Left lung (tissue), 10 donors: Measurements from ENCODE around the gene LRP10. TPM values are rescaled to one million over a fixed set of nuclear protein-coding genes. Genes with fewer than 3 reads are reported as not detected.

Experiments used
- ATAC-seq: fragments of 200-7000 bp; cut with Tn5 transposase; one replicate; pipeline ENCODE4 v1.9.1; 2020; ENCODE audit warnings: moderate library complexity
- DNase-seq, 4 donors: peaks; one replicate each; pipeline ENCODE4 v3.0.0-alpha.2; 2013 to 2020
- H3K27ac ChIP-seq, 2 donors: fragments of 200-600 bp; sonication (generic) in 1 of 2; one replicate each; pipeline versions ENCODE4 v1.5.0 to v1.8.0; 2020 to 2021
- H3K27me3 ChIP-seq, 2 donors: fragments of 200-600 bp; sonication (generic) in 1 of 2; one replicate each; pipeline versions ENCODE4 v1.5.0 to v1.8.0; 2020 to 2021
- H3K36me3 ChIP-seq, 2 donors: fragments of 200-600 bp; sonication (generic) in 1 of 2; one replicate each; pipeline versions ENCODE4 v1.5.0 to v1.8.0; 2020 to 2021
- H3K4me1 ChIP-seq, 2 donors: fragments of 200-600 bp; one replicate each; pipeline ENCODE4 v1.8.0; 2021
- H3K4me3 ChIP-seq, 2 donors: fragments of 200-600 bp; sonication (generic) in 1 of 2; one replicate each; pipeline versions ENCODE4 v1.5.0 to v1.8.0; 2020 to 2021; ENCODE audit warnings: mild to moderate bottlenecking in 1 of 2
- H3K9me3 ChIP-seq, 2 donors: fragments of 200-600 bp; sonication (generic) in 1 of 2; one replicate each; pipeline versions ENCODE4 v1.5.0 to v1.8.0; 2020 to 2021
- intact Hi-C, 2 donors: fragments of 100-400 bp; cut with DNase I; formaldehyde crosslinking; loops; one replicate each; pipeline versions ENCODE4 v1.11.2 to v1.14.2; 2022
- polyA plus RNA-seq, 6 donors: library from polyadenylated mRNA; unstranded; fragments of 120-200 nt; gene quantifications; one replicate each; pipeline ENCODE4 v1.2.1, GENCODE V29; 2013; ENCODE audit not compliant: insufficient read length in 6 of 6
- total RNA-seq, 2 donors: library from RNA; stranded (reverse); fragmentation: NEBNext Ultra II Directional; extraction: Animal tissue kit (Norgen Biotek cat#: 25700); gene quantifications; one replicate each; pipeline ENCODE4 v1.2.1, GENCODE V29; 2021
- TF ChIP-seq, protein P1 (sequence below), 2 donors: fragments of 200-600 bp; sonication (generic) in 1 of 2; IDR thresholded peaks; one replicate each; pipeline versions ENCODE4 v1.5.0 to v1.8.0; 2021; ENCODE audit warnings: antibody characterized with exemption in 2 of 2
- donor health status: DM: no; HTN: yes; CAD: no.
- donor health status: DM: no; HTN: no; CAD: no.

The LRP10 gene
- total and polyA plus RNA-seq, 8 donors = 49.3 to 147 (median 58.5) TPM

DNA sequence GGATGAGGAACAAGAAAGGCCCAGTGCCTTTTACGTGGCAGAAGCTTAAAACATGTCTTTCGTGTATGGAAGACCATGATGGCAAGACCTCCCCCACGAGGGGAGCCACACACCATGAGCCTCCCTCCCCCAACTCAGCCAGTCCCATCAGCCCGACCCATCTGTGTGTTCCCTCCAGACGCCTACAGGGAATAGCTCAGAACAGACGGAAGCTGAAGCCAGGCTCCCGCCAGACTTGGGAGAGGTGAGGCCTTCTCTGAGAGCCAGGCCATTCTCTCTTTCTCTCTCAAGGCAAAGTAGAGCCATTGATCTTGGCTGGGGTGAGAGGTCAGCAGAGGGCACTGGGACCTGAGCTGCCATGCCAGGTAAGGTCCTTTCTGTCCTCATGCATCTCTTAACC lies 20.9 kb downstream of the LRP10 start:
- DNase-seq (no peak), ATAC-seq (no peak)
- Histone ChIP-seq H3K4me3 (no peak overlapping the region), H3K9me3 (no peaks in the 10 kb centered on the region), H3K27ac (no peak overlapping the region), H3K4me1 (peaks cover 0 to under 1% of the 10 kb centered on the region in 2 donors), H3K36me3 (peaks cover 0 to 10% of the 10 kb centered on the region in 2 donors), H3K27me3 (peaks cover 0 to 2% of the 10 kb centered on the region in 2 donors)
- TF ChIP-seq, protein P1, sequence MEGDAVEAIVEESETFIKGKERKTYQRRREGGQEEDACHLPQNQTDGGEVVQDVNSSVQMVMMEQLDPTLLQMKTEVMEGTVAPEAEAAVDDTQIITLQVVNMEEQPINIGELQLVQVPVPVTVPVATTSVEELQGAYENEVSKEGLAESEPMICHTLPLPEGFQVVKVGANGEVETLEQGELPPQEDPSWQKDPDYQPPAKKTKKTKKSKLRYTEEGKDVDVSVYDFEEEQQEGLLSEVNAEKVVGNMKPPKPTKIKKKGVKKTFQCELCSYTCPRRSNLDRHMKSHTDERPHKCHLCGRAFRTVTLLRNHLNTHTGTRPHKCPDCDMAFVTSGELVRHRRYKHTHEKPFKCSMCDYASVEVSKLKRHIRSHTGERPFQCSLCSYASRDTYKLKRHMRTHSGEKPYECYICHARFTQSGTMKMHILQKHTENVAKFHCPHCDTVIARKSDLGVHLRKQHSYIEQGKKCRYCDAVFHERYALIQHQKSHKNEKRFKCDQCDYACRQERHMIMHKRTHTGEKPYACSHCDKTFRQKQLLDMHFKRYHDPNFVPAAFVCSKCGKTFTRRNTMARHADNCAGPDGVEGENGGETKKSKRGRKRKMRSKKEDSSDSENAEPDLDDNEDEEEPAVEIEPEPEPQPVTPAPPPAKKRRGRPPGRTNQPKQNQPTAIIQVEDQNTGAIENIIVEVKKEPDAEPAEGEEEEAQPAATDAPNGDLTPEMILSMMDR (IDR thresholded peaks at IDR 0.05) = no peak
- intact Hi-C loops = no loop called here

GRCh38 chr14:22893706-22894105 lies 22.2 kb downstream of the LRP10 start:
- Histone ChIP-seq H3K4me1 (no peaks in the 10 kb centered on the region), H3K27ac (no peak overlapping the region), H3K36me3 (peaks cover 0 to 10% of the 10 kb centered on the region in 2 donors), H3K4me3 (no peak overlapping the region), H3K9me3 (no peaks in the 10 kb centered on the region), H3K27me3 (no peaks in the 10 kb centered on the region)
- intact Hi-C loops = no loop called here
- ATAC-seq = no peak
- no peak for DNase-seq
- TF ChIP-seq, protein P1 (IDR thresholded peaks at IDR 0.05) = no peak

- H3K27ac ChIP-seq = no peak overlapping the region
- no peaks in the 10 kb centered on the region for H3K9me3 ChIP-seq
- peaks cover 0 to 24% of the 10 kb centered on the region in 2 donors for H3K36me3 ChIP-seq
- H3K27me3 ChIP-seq = no peaks in the 10 kb centered on the region
- ATAC-seq (no peak), DNase-seq (no peak)
- peaks cover 0 to 8% of the 10 kb centered on the region in 2 donors for H3K4me1 ChIP-seq
- TF ChIP-seq, protein P1 (IDR thresholded peaks at IDR 0.05) = no peak
- intact Hi-C loops = no loop called here
- H3K4me3 ChIP-seq = no peak overlapping the region
These were observed 23.9 kb downstream of the LRP10 start for GRCh38 chr14:22895402-22895801.

DNA sequence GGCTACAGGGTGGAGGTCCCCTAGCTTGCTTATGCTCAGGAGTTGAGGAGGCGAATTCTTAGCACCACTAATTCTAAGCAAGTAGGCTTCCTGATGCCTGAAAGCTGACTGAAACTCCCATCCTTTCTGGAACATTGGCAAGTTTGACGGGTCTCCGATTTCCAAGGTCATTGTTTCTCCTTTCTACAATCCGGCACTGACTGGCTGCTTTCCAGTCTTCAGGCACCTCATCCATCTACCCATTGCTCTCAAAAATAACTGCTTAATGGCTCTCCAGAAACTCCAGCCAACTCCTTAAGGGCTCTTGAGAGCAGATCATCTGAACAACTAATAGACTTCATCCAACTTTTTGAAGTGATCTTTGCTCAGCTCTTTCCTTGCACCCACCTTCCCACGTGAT lies 24.8 kb downstream of the LRP10 start:
- no peak overlapping the region for H3K27ac ChIP-seq
- peaks cover 0 to 33% of the 10 kb centered on the region in 2 donors for H3K36me3 ChIP-seq
- H3K4me1 ChIP-seq = peaks cover 0 to 10% of the 10 kb centered on the region in 2 donors
- intact Hi-C loops = no loop called here
- TF ChIP-seq, protein P1 (IDR thresholded peaks at IDR 0.05) = no peak
- no peaks in the 10 kb centered on the region for H3K9me3 ChIP-seq
- DNase-seq (no peak), ATAC-seq (peak; percentile 45)
- no peaks in the 10 kb centered on the region for H3K27me3 ChIP-seq
- no peak overlapping the region for H3K4me3 ChIP-seq

GRCh38 chr14:22896760-22897159 lies 25.2 kb downstream of the LRP10 start:
- no peak for DNase-seq
- TF ChIP-seq, protein P1 (IDR thresholded peaks at IDR 0.05) = no peak
- peak; percentile 34 for ATAC-seq
- Histone ChIP-seq H3K36me3 (peaks cover 0 to 37% of the 10 kb centered on the region in 2 donors), H3K4me1 (peaks cover 0 to 10% of the 10 kb centered on the region in 2 donors), H3K27ac (no peak overlapping the region), H3K4me3 (no peak overlapping the region), H3K27me3 (no peaks in the 10 kb centered on the region), H3K9me3 (no peaks in the 10 kb centered on the region)
- intact Hi-C loops = no loop called here
